ENCODE results near the gene SPEN. TPM values are rescaled to one million over a fixed set of nuclear protein-coding genes. Genes with fewer than 3 reads are reported as not detected.
A peak's percentile ranks its signal among the peaks of the same experiment; 100 is the strongest.

SPEN gene
- total RNA-seq, 1 donor from 2014 or later: 19.2 TPM

DNA sequence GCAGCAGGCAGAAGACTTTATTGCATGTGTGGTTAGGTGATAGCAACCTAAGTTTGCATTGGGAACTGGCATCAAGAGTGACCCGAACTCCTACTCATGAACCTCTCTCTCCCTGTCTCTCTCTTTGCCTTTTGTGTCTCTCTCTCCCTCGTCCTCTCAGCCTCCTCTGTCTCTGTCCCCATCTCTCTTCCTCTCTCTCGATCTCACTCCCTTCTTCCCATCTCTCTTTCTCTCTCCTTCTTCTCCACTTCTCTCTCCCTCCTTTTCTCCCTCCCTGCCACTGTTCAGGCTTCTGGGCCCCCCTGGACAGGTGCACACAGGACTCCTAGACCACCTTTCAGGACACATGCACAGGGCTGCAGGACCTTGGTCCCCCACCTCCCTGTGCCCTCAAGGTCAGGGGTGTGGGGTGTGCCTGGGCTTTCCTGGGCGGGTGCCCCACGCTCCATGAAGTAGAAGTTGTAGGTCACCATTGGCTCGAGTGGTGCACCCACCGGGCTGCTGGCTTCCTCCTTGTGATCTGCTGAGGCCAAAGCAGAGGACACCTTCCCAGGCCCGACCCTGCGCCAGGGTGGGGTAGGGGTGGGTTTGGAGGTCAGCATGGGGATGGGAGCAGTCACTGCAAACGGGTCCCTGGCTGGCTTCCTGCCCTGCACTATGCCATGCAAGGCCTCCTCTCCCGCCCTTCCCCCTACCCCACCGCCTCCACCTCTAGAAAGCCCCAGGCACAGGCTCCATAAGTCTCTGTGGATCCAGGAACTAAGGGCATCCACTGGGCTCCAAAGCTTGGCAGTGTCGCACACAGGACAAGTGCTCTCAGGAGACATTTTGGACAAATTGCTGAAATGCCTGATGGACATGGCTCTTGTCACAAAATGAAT is 141.6 kb downstream of the SPEN start:
- H3K36me3 ChIP-seq (ENCODE audit: control insufficient read depth, insufficient read depth, low read length): no peaks in the 10 kb centered on the region
- DNase-seq (ENCODE audit: low read depth) (no peak), FAIRE-seq (no peak)
- H3K4me3 ChIP-seq (ENCODE audit: low read depth, low read length): no peak overlapping the region
- no peak for TF ChIP-seq CTCF (IDR thresholded peaks at IDR 0.05; ENCODE audit: insufficient read depth, low read length, severe bottlenecking)
- H3K27me3 ChIP-seq (ENCODE audit: control insufficient read depth, insufficient read depth, low read length): peaks cover 2% of the 10 kb centered on the region

GRCh38 chr1:15989776-15990175 is 142.3 kb downstream of the SPEN start:
- peak; percentile 64 for FAIRE-seq
- Histone ChIP-seq H3K27me3 (ENCODE audit: control insufficient read depth, insufficient read depth, low read length) (peaks cover 2% of the 10 kb centered on the region), H3K4me3 (ENCODE audit: low read depth, low read length) (no peak overlapping the region), H3K36me3 (ENCODE audit: control insufficient read depth, insufficient read depth, low read length) (no peaks in the 10 kb centered on the region)
- no peak for TF ChIP-seq CTCF (IDR thresholded peaks at IDR 0.05; ENCODE audit: insufficient read depth, low read length, severe bottlenecking)
- DNase-seq (ENCODE audit: low read depth): no peak

Other genes starting within 250 kb of the SPEN start
- gene DDI2, start 230.2 kb upstream of the SPEN start, total RNA-seq: 13.7 and 19.1 TPM in 2 replicates
- 52.0 and 60.6 TPM in 2 replicates for gene PLEKHM2, start 163.4 kb upstream of the SPEN start, total RNA-seq
- under 0.01 and 0.38 TPM in 2 replicates for gene SLC25A34, start 111.4 kb upstream of the SPEN start, total RNA-seq
- not detected in 2 replicates for gene TMEM82, start 105.2 kb upstream of the SPEN start, total RNA-seq
- gene FBLIM1, start 88.9 kb upstream of the SPEN start, total RNA-seq: 60.9 and 72.4 TPM in 2 replicates
- gene UQCRHL, start 40.1 kb upstream of the SPEN start, total RNA-seq: 1.8 and 4.9 TPM in 2 replicates
- 33.7 and 34.3 TPM in 2 replicates for gene ZBTB17, start 128.4 kb downstream of the SPEN start, total RNA-seq
- not detected in 2 replicates for gene SRARP, start 156.5 kb downstream of the SPEN start, total RNA-seq
- under 0.01 TPM in 1 of 2 replicates, not detected in the other for gene HSPB7, start 170.3 kb downstream of the SPEN start, total RNA-seq
- not detected in 2 replicates for gene CLCNKA, start 174.3 kb downstream of the SPEN start, total RNA-seq
- gene CLCNKB, start 196.1 kb downstream of the SPEN start, total RNA-seq: under 0.01 and 0.26 TPM in 2 replicates
- 0.53 and 0.77 TPM in 2 replicates for gene FAM131C, start 225.9 kb downstream of the SPEN start, total RNA-seq

Measured in bronchial epithelial cell (primary cell).